Measurements from ENCODE around the gene ZSWIM7.

Gene ZSWIM7

DNA sequence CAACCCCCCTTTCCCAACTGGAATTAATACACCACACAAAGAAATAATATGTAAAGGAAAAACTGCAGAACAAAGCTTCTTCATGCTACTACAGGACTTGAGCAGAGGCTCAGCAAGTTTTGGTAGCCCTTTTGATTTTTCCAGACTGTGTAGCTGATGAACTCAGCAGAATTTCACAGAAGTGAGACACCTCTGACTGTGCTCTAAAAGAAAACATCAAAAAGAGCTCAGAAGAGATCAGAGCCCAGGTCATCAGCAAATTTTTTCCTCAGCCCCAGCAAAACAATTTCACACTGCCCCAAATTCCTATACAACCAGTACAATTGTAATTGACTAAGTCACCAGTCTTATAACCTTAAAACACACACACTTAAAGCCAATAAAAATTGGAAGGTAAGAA is 38.1 kb upstream of the ZSWIM7 start:
- Mint-ChIP-seq H3K36me3 (ENCODE audit: low read depth) (peaks cover 87% of the 10 kb centered on the region), H3K27ac (peak overlapping the region; percentile 8 to 42 (median 42)), H3K4me1 (no peaks in the 10 kb centered on the region), H3K4me3 (no peak overlapping the region), H3K9me3 (no peaks in the 10 kb centered on the region), H3K27me3 (ENCODE audit: low read depth) (no peaks in the 10 kb centered on the region)
- TF ChIP-seq, protein P1, sequence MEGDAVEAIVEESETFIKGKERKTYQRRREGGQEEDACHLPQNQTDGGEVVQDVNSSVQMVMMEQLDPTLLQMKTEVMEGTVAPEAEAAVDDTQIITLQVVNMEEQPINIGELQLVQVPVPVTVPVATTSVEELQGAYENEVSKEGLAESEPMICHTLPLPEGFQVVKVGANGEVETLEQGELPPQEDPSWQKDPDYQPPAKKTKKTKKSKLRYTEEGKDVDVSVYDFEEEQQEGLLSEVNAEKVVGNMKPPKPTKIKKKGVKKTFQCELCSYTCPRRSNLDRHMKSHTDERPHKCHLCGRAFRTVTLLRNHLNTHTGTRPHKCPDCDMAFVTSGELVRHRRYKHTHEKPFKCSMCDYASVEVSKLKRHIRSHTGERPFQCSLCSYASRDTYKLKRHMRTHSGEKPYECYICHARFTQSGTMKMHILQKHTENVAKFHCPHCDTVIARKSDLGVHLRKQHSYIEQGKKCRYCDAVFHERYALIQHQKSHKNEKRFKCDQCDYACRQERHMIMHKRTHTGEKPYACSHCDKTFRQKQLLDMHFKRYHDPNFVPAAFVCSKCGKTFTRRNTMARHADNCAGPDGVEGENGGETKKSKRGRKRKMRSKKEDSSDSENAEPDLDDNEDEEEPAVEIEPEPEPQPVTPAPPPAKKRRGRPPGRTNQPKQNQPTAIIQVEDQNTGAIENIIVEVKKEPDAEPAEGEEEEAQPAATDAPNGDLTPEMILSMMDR (IDR thresholded peaks at IDR 0.05; ENCODE audit: unreplicated experiment in 3 of 3): no peak

DNA sequence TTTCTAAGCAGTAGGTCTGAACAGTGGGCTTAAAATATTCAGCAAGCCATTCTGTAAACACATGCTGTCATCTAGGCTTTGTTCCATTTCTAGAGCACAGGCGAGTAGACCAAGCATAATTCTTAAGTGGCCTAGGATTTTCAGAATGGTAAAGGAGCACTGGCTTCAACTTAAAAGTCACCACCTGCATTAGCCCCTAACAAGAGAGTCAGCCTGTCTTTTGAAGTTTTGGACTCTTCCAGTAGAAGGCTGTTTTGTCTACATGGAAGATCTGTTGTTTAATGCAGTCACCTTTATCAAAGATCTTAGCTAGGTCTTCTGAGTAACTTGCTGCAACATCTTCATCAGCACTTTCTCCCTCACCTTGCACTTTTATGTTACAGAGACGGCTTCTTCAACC is 36.8 kb upstream of the ZSWIM7 start:
- H3K36me3 Mint-ChIP-seq (ENCODE audit: low read depth): peaks cover 91% of the 10 kb centered on the region
- no peaks in the 10 kb centered on the region for H3K9me3 Mint-ChIP-seq
- H3K4me1 Mint-ChIP-seq: no peaks in the 10 kb centered on the region
- H3K27ac Mint-ChIP-seq: no peak overlapping the region
- H3K4me3 Mint-ChIP-seq: no peak overlapping the region
- no peaks in the 10 kb centered on the region for H3K27me3 Mint-ChIP-seq (ENCODE audit: low read depth)
- TF ChIP-seq, protein P1 (IDR thresholded peaks at IDR 0.05; ENCODE audit: unreplicated experiment in 3 of 3): no peak

DNA sequence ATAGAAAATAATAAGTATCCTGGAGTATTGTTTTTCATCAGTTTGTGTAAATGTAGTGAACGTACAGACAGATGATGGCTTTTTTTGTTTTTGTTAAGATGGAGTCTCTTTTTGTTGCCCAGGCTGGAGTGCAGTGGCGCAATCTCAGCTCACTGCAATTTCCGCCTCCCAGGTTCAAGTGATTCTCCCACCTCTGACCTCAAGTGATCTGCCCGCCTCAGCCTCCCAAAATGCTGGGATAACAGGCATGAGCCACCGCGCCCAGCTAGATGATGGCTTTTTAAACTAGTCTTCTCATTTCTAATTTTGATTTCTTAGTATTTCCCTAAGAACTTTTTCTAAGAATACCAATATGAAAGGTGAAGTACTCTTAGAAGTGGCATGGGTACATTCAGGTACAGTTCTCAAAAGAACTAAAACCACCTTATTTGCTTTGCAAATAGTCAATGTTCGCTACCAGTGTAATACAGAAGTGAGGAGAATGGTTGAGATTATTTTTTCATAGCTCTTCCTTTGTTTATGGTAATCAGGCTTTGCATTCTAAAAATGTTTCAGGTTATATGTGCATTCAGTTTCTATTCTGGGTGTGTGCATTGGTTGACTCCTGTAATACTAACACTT is 34.3 kb upstream of the ZSWIM7 start:
- Mint-ChIP-seq H3K4me1 (no peaks in the 10 kb centered on the region), H3K27me3 (ENCODE audit: low read depth) (no peaks in the 10 kb centered on the region), H3K4me3 (no peak overlapping the region), H3K27ac (no peak overlapping the region), H3K9me3 (no peaks in the 10 kb centered on the region), H3K36me3 (ENCODE audit: low read depth) (peaks cover 96% of the 10 kb centered on the region)
- TF ChIP-seq, protein P1 (IDR thresholded peaks at IDR 0.05; ENCODE audit: unreplicated experiment in 3 of 3): no peak

DNA sequence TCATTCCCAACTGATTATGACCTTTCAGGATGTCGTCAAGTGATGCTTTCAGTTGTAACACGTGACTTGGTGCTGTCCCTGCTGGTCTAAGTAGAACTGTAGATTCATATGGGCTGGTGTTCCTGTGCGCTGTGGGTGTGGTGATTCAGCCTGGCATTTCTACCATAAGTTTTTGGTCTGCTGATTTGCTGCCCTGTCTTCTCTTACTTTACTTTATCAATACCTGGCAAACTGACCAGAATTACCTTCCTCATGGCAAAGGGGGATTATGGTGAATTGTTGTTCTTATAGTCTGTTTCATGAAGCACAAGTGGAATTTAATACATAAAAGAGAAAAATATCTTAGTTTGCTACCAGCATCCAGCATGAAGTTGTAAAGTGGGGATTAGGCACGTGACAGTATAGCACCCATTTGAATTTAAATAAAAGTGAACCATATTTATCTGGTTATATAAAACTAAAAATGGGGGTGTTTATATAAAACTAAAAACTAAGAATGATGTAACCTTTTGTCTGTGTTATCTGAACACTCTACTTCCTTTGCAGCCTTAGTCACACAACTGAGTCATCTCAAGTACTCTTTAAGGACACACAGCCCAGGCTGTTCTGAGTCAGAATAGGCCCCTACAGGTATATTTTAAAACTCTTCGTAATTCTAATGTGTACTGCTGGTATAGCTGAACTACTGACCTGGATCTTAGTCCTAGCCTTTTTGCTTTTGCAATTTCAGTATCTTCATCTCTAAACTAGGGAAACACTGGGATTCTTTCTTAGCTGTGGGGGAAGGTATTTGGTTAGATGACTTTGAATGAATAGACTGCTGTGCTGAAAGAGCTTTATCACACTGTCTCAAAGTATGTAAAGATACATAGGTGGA is 28.4 kb upstream of the ZSWIM7 start:
- no peaks in the 10 kb centered on the region for H3K4me1 Mint-ChIP-seq
- peaks cover 90% of the 10 kb centered on the region for H3K36me3 Mint-ChIP-seq (ENCODE audit: low read depth)
- H3K9me3 Mint-ChIP-seq: no peaks in the 10 kb centered on the region
- H3K27ac Mint-ChIP-seq: no peak overlapping the region
- H3K27me3 Mint-ChIP-seq (ENCODE audit: low read depth): no peaks in the 10 kb centered on the region
- TF ChIP-seq, protein P1 (IDR thresholded peaks at IDR 0.05; ENCODE audit: unreplicated experiment in 3 of 3): no peak
- no peak overlapping the region for H3K4me3 Mint-ChIP-seq

DNA sequence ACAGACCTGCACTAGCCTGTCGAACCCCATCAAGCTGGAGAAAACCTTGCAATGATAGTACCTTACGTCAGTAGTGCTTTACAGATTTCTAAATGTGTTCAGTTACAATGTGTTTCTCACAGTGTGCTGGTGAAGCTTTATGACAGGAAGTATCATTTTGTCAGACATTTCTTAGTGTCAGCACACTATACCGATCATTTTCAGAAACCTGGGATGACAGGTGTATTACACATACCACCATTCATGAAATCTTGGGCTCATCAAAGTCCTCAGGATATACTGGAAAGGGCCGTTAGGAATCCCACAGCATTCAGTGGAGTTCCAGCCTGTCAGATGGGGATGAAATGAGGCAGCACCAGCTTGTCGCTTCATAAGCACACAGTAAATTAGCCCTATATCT is 27.4 kb upstream of the ZSWIM7 start:
- no peak overlapping the region for H3K27ac Mint-ChIP-seq
- TF ChIP-seq, protein P1 (IDR thresholded peaks at IDR 0.05; ENCODE audit: unreplicated experiment in 3 of 3): no peak
- H3K4me3 Mint-ChIP-seq: no peak overlapping the region
- no peaks in the 10 kb centered on the region for H3K4me1 Mint-ChIP-seq
- no peaks in the 10 kb centered on the region for H3K27me3 Mint-ChIP-seq (ENCODE audit: low read depth)
- peaks cover 87% of the 10 kb centered on the region for H3K36me3 Mint-ChIP-seq (ENCODE audit: low read depth)
- H3K9me3 Mint-ChIP-seq: no peaks in the 10 kb centered on the region

All from nephron (organoid).